NCI-H446 treated with DMSO at 0.1 percent for 48 hours (cell line): ENCODE results near the gene RAB11FIP4.
"Not testable (repeated sequence)": the region's sequence is repeated elsewhere in the genome, so short reads cannot be mapped to it uniquely, and the experiment has no call there.

Source experiments
- DNase-seq: peaks from one replicate; lab custom pipeline; 2025; lab: John Stamatoyannopoulos, UW

The RAB11FIP4 gene

DNA sequence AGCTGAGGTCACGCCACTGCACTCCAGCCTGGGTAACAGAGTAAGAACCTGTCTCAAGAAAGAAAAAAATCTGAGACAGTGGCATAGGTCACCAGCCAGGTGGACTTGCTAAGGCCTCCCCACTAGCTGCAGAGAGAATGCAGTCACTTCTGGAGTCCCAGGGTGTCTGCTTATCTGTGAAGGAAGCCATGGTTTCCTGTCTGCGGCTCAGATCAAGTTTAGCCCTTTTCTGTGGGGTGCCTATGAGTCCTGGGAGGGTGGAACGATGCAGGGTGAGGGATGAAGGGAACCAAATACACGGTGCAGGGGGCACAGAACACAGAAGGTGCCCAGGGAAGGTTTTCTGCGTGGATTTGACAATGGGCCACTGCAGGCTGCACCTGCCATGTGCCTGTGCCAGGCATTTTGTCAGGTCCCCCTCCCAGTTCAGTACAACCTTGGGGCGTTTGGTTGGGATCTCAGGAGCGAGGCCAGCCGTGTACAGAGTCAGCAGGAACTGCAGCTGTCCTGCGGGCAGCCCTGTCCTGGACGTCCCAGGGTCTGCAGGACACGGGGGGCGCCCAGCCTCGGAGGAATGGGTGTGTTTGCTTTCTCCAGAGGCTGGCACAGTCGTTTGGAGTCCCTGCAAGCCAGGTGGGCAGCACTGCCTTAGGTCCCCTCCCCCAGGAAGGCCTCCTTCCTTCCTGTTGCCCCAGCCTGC lies 41.8 kb downstream of the RAB11FIP4 start:
- no peak for DNase-seq

DNA sequence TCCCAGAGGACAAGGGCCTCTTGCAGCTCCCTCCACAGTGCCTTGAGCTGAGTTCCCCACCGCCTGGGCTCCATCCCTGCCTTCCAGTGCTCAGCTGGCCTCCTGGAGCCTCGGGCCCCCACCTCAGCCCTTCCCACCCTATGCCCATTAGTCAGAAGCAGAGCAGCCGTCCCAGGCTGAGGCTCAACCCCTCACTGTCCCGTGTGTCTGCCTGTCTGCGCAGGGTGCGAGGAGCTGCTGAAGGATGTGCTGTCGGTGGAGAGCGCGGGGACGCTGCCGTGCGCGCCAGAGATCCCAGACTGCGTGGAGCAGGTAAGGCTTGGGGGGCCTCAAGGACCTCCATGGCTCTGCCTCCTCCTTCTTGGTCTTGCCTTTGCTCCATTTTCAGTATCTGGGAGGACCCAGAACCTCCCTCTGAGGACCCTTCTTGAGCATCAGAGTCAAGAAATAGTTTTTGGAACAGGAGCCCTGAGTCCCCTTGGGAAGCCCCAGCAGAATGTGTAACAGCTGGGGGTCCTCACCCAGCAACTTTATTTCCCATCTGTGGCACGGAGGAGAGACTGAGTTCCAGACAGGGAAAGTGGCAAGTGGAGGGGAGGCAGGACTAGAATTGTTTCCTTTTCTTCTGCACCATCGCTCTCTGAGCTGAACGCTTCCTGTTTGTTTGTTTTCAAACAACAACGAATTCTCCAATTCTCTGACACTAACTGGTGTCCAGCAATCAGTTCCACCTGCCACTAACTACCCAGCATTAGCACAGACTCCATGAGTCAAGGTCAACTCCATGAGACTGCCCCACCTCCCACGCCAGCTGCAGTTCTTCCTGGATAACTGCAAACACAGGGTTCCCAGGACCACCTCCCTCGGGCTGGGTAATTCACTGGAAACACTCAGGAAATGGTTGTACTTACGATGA lies 42.6 kb downstream of the RAB11FIP4 start:
- DNase-seq: no peak

DNA sequence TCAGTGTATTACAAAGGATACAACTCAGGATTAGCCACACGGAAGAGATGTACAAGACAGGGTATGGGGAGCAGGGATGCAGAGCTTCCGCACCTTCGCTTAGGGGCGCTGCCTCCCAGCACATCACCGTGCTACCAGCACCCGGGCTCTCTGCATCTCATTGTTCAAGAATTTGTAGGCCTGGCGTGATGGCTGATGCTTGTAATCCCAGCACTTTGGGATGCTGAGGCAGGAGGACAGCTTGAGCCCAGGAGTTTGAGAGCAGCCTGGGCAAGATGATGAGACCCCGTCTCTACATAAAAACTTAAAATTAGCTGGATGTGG lies 43.2 kb downstream of the RAB11FIP4 start:
- no peak for DNase-seq

DNA sequence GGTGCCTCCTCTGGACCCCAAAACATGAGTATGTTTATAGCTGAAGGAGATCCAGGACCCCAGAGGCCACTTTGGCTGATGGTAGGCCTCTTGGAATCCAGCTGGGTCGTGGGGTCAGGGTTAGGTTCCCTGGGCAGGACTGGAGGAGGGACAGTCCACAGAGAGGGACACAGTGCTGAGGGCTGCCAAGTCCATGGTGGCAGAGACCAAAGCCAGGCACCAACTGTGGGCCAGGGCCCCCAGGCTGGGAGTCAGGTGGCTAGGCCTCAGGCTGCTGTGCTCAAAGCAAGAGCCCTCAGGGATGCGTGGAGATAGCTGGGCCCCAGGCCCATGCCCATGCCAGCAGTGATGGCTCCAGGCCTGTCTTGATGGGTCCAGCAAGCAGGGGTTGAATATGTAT lies 44.1 kb downstream of the RAB11FIP4 start:
- no peak for DNase-seq

DNA sequence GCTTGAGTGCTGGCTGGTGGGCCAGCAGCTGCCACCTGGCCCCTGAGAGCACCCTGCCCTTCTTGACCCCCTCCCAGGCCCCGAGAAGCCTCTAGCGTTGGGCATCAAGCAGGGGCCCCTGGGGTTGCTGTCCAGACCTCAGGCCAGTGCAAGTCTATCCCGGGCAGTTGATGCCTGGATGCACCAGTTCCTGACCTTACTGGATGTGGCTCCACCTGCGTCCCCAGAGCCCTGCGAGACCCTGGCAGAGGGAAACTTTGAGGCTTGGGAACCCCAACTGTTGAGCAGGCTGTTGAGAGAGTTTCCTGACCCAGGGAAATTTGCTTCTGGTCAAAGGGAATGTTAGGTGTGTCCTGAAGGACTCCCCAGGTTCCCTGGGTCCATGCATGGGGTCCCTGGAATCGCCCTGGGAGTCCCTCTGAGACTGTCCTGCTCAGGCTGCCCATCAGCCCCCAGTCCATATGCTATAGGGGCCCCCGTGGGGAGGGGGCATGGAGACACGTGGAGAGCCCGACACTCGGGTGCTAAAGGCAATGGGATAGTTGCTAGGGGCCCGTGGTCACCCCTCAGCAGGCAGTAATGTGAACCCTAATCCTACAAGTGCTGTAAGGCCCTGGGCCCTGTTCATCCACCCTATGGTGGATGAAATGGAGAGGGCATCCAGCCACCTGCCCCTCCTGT lies 46.4 kb downstream of the RAB11FIP4 start:
- DNase-seq: no peak

DNA sequence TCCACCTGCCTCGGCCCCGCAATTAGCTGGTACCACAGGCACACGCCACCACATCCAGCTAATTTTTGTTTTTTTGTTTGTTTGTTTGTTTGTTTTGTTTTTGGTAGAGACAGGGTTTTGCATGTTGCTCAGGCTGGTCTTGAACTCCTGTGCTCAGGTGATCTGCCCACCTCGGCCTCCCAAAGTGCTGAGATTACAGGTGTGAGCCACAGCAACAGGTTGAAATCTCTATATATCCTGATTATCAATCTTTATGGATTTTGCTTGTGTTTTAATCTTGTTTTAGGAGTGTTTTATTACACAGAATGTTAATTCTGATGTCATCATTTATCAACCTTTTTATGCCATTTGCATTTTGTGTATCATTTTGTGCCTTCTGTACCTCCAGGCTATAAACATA lies 48.2 kb downstream of the RAB11FIP4 start:
- no peak for DNase-seq

DNA sequence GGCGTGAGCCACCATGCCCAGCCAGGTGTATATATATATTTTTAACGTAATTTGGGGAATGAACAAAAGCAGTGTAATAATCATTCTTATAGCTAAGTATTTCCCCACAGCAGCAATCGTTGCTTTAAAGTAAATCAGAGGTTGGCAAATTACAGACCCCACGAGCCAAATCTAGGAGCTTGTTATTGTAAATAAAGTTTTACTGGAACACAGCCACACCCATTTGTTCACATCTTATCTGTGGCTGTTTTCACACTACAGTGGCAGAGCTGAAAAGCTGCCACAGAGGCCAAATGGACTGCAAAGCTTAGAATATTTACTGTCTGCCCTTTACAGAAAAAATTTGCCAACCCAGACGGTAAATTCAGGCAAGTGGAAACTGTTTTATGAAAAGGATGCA lies 50.8 kb downstream of the RAB11FIP4 start:
- no peak for DNase-seq

DNA sequence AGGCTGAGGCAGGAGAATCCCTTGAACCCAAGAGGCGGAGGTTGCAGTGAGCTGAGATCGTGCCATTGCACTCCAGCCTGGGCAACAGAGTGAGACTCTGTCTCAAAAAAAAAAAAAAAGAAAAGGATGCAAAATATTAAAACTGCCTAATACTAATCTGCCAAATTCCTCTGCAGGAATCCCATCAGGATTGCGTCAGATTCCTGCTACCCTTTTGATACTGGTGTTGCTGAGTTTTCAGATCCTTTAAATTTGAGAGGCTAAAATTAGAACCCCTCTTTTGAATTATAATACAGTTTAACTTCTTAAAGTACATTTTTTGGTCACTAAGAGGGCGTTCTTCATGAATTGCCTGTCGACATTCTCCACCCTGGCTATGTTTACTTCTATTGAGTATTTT lies 51.4 kb downstream of the RAB11FIP4 start:
- not testable (repeated sequence) for DNase-seq

DNA sequence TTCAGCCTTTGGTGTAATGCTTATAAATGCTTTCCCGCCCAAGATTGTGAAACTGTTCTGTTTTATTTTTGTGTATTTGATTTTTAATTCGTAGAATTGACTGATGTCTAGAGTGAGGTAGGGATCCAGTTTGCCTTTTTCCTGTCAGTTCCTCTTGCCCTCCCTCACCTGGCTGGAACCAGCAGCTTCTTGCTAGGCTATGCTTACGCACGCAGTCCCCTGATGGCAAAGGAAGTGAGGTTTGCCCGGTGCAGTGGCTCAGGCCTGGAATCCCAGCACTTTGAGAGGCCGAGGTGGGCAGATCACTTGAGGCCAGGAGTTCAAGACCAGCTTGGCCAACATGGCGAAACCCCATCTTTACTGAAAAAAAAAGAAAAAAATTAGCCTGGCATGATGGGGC lies 51.9 kb downstream of the RAB11FIP4 start:
- no peak for DNase-seq

DNA sequence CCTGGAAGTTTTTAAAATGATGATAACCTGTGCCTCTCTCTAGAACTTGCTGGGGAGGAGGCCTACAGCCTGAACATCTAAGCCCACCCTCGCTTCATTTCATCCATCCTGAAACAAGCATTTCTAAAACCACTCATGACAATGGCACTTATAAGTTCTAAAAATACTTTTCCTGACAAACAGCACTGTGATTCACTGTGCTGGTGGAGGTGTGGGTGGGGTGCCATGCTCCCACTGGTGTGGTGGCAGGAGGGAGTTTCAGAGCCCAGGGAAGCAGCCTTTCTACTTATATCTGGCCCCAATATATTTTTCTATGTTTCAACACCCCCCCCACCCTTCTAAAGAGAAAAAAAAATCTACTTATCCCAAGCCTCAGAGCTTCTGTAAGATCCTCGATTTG lies 52.6 kb downstream of the RAB11FIP4 start:
- no peak for DNase-seq

DNA sequence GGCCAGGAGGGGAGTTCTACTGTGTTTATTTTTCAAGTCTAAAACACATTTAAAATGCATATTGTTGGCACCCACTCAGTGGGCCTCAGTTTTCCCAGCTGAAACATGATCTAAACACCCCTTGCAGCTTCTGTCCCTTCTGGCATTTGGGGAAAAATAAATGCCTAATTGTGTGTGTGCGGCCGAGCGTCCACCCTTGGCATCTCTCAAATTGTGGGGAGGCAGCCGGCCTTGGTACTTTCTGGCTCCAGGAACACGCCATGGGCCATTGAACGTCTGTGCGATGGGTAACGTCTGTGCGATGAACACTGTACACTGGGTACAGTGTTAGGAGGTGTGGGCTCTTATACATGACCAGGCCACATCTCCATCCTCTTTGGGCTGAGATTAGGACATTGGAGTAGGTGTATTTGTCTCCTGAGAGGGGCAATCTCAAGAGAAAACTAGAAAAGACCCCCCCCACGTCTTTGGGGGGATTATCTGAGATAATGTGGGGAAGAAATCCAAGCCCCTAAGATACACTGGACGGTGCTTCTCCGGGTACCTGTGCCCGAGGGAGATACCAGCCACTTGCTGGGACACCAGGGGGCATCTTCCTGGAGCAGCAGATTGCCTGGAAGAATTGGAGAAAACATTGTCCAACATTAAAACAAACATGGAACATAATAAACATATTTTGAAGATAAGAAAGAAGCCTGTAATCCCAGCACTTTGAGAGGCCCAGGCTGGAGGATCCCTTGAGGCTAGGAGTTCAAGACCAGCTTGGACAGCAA lies 54.9 kb downstream of the RAB11FIP4 start:
- no peak for DNase-seq

DNA sequence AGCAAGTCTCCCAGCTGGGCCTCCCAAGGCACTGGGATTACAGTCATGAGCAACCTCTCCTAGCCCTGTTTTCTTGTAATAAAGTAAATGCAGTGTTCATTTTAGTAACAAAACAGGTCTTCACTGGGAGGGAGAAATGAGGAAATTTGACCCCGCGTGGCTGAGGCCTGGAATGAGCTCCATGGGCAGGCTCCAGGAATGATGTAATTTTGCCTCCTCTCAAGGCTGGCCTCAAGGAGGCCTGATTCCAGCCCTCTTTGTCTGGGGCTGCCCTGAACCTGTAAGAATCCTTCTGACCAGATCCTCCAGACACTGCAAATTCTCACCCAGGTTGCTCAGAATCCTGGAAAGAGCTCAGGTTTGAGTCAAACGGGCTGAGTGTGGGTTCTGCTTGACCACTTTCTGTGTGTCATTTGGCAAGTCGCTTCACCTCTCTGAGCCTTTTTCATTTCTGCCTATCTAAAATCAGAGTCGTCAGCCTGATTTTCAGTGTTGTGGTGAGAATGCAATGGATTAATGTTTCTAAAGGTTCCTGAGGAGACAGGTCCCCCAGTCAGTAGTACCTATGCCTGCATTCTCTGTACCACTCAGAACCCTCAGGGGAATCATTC lies 57.1 kb downstream of the RAB11FIP4 start:
- DNase-seq: no peak

DNA sequence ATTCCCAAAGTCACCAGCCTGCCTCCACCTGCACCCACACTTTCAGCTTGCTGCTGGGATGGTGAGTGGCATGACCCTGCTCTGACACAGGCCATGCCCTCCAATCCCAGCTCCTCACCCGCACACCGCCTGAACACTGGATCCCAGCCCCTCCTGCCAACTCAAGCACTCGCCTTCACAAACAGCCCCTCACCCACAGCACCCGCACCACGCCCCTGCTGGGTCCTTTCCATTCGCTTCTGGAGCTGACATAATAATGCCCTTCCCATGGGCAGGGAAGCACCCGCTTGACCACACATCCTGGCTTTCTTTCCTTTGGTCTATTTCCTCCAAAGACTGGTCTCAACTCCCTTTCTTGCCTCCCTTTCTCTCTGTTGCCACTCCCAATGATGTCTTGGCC lies 57.6 kb downstream of the RAB11FIP4 start:
- DNase-seq: no peak

DNA sequence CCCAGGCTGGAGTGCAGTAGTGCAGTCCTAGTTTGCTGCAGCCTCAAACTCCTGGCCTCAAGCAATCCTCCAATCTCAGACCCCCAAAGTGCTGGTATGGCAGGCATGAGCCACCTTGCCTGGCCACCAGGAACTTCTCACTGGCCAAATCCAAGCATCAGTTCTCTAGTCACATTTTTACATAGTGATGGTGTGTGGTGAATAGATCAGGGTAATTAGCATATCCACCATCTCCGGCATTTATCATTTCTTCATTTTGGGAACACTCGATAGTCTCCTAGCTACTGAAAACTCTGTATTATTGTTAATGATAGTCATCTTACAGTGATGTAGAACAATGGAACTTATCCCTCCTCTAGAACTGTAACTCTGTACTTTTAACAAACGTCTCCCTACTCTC lies 58.3 kb downstream of the RAB11FIP4 start:
- no peak for DNase-seq

DNA sequence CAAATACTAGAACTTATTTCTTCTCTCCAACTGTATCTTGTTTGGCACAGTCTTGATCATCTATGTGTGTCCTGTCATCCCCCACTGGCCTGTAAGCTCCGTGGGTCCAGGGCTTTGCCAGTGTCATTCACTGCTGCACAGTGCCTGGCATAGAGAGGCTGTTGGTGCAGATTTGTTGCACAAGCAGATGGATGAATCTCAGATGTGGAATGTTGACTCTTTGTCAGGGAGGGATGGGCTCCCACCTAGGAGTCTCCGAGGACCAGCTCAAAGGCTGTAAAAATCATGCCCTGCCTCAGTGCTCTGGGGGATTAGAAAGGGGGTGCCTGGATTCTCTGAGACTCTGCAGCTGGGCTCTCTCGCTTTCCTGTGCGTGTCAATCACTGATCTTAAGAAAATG lies 60.6 kb downstream of the RAB11FIP4 start:
- DNase-seq: no peak

DNA sequence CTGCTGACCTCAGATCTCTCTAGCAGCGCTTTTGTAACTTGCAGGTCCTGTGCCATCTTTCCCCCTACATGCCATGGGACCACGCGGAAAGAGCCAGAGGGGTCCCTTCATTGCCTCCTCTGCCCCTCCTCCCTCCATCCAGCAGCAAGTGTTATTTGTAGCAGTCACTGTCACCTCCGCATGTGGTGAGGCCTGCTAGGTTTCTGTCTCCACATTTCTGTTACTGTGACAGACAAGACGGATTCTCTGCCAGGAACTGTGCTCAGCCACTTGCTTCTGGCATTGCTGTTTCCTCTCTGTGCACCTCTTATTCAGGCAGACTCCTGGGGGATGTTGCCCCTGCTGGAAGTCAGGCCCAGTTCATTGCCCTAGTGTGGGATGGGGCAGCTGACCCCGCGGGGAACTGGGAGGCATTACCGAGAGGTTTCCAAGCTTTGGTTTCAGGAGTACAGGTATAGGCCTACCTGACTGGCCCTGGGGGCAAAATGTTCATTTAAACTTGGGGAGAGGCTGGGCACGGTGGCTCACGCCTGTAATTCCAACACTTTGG lies 61.2 kb downstream of the RAB11FIP4 start:
- DNase-seq: no peak

DNA sequence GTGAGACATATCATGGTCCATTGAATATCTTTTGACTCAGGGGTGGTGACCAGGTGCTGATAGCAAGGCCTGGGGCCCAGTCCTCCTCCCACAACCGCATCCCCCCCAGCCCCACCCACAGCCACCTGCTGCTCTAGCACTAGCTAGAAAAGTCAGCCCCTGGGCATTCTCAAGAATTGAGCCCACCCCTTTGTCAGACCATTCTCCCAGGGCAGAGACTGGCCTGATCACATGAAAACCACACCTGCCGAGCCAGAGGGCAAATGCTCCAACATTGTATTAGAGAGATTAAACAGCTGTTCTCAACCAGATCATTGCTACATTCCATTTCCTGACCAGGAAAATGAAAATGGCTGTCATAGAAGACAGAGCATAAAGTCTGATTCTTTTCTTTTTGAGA lies 62.4 kb downstream of the RAB11FIP4 start:
- DNase-seq: no peak

DNA sequence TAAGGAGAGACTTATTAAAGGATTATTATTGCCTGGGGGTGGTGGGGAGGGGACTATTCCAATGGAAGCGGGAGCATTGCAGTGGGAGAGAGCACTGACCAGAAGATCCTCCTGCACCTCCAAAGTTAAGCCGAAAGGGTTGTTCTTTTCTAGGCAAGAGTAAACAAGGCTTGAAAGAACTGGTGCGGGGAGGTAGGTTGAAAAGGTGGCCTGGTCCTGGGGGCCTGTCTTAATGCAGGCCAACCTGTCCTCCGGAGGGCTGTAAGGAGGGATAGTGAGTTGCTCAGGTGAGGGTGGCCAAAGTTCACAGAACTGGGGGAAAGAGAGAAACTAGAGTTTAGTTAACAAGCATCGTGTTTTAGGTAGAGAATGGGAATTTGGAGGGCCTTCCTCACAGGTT lies 65.3 kb downstream of the RAB11FIP4 start:
- DNase-seq: no peak

DNA sequence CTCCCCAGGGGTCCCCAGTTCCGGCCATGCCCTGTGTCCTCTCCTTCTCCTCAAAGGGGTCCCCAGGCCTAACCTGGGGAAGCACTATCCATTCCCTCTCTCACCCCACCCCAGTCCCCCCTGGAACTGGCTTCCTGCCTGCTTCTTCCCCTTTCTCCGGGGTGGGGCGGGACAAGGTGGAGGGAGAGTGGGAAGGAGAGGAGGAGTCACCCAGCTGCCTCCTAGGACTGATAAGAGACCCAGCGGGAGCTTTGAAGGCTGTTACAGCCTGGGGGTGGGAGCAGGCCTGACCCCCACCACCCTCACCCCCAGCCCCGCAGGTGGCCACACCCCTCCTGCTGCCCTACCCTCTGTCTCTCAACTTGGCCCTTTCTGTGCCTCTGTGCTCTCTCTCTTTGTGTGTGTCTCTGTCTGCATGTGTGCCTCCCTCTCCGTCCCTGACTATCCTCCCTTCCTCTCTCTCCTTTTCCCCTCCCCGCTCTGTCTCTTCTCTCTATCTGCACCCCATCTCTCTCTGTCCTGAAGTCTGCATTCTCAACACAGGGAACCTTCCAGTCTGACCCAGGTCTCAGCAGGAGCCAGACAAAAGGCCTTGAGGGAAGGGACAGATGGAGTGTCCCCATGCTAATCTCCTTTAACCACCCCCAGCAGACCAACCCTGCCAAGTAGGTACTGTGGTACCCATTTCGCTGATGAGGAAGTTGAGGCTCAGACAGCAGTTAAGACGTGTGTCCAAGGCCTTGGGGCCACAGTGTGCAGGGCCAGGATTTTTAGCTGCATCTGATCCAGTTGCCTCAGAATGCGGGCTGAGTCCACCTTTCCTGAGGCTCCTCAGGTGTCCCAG lies 66.1 kb downstream of the RAB11FIP4 start:
- DNase-seq: no peak

DNA sequence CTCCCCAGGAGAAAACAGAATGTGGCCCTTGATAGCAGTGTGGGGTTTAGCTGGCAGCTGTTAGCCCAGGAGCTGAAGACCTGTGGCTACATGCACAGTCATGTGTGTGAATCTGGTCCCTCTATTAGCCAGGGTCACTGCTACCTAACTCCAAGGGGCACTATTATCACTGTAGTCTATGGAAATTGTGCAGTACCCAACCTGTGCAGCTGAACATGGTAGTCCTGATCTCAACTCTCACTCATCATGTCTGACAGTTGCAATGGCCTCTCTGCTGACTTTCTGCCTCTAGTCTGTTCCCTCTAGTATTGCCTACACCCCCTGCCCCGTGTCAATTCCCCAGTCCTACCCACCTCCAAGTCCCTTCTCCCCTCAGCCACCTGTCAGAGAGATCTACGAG lies 67.4 kb downstream of the RAB11FIP4 start:
- DNase-seq: no peak

DNA sequence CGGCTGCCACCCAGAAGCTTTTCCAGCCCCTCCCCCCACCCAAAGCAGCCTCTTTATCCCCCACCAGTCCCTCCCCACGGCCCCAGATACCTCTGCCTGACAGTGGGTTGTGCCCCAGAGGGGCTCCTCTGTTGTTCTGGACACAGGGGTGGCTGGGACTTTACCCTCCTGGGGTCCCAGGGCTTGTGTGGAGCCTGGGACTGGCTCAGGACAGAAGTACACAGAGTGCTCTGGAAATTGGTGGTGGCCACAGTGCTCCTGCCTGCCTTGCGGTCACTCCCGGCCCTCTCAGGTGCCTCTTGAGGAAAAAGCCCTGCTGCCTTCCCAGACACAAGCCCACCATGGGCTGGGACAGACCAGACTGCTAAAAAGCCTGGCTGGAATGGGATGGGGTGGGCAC lies 68.2 kb downstream of the RAB11FIP4 start:
- no peak for DNase-seq
